GM21390 (cell line): Measurements from ENCODE around the gene OPN4.
"Not testable (repeated sequence)": the region's sequence is repeated elsewhere in the genome, so short reads cannot be mapped to it uniquely, and the experiment has no call there.

ENCODE experiments used
- ATAC-seq: cut with Tn5 transposase; IDR thresholded peaks from one replicate; pipeline ENCODE4 v1.9.1; 2021; ENCODE audit not compliant: unreplicated experiment

The OPN4 gene, protein sequence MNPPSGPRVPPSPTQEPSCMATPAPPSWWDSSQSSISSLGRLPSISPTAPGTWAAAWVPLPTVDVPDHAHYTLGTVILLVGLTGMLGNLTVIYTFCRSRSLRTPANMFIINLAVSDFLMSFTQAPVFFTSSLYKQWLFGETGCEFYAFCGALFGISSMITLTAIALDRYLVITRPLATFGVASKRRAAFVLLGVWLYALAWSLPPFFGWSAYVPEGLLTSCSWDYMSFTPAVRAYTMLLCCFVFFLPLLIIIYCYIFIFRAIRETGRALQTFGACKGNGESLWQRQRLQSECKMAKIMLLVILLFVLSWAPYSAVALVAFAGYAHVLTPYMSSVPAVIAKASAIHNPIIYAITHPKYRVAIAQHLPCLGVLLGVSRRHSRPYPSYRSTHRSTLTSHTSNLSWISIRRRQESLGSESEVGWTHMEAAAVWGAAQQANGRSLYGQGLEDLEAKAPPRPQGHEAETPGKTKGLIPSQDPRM

DNA sequence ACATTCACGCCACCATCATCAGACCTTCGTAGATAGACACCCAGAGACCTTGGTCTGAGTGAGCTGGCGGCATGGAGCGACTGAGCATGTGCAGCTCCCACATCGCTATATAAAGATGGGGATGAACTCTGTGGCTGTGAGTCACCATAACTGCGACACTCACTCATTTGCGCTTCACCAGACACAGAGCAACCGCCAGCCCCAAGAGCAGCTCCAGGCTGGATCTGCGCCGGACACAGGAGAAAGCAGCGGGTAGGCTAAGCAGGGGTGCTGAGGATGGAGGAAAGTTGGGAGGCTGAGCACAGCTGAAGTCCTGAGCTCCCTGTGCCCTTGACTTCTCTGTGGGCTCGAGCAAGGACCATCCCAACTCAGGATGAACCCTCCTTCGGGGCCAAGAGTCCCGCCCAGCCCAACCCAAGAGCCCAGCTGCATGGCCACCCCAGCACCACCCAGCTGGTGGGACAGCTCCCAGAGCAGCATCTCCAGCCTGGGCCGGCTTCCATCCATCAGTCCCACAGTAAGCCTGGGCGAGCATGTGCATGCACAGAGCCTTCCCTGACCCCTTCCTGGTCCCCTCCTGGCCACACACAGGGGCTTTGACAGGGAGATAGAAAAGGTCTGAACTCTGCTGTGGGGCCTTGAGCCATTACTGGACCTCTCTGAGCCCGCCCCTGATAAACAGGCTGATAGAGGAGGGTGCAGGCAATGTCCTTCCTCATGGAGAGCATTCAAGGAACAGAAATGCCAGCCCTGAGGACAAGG is at the start of gene OPN4:
TSS of gene OPN4 (plus strand) at position 137 of the 762 bp plus-strand sequence. CDS start at position 374, 237 bp downstream.
- no peak for ATAC-seq

DNA sequence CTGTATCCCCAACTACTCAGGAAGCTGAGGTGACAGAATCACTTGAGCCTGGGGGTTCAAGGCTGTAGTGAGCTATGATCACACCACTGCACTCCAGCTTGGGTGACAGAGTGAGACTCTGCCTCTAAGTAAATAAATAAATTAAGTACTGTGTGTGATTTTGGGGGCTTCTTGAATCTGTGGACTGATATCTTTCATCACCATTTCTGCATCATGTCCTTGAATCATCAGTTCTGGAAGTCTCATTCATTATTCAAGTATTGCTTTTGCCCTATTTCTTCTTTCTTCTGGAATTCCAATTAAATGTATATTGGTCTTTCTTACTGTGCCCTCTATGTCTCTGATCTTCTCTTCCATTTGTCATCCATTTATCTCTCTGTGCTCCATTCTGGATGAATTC is 46.7 kb upstream of the OPN4 start:
- ATAC-seq, result no peak

DNA sequence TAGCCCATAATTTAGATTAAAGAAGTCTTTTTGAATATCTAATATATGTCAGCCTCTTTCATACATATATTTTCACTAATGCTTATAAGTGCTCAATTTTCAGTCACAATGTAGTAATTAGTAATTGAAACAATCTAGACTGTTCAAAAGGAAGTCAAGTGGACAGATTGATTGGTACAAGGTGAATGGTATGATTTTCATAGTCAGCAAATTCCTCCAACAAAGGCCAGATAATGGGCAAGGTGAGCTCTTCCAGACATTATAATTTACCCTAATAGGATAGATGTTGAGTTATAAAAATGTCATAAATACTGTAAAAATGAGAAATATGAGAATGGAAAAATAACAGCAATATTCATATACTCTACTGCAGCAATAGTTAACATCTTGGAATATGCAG is 44.4 kb upstream of the OPN4 start:
- ATAC-seq, result no peak

DNA sequence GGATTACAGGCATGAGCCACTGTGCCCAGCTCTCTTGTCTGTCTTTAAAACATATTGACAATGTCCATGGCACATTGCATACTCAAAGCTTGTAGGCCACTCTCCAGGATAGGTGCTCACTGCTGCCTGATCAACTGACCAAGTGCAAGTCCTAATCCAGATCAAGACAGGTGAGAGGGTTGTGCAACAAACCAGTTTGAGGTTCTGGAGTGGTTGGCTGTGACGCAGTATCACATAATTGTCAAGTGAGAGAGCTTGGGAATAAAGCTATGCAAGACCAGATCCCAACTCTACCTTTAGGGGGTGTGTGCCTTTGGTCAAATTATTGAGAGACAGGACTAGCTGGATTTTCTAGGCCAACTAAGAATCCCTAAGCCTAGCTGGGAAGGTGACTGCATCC is 43.0 kb upstream of the OPN4 start:
- no peak for ATAC-seq

DNA sequence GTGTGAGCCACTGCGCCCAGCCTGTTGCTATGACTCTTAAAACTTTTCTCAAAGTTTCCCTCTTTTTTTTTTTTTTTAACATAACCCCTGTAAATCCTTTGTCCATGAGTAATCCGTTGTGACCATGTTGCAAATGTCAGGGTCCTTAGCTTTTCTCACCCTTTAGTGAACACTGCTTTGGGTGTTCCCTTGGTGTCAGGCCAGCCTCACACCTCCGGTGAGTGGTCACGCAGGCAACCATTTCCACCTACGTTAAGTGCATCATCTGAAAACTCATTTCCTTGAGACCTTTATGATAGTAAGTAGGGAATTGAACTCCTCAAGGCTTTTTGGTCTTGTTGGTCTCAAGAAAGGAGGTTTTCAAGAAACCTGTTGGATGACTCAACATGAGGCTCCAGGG is 41.3 kb upstream of the OPN4 start:
- no peak for ATAC-seq

DNA sequence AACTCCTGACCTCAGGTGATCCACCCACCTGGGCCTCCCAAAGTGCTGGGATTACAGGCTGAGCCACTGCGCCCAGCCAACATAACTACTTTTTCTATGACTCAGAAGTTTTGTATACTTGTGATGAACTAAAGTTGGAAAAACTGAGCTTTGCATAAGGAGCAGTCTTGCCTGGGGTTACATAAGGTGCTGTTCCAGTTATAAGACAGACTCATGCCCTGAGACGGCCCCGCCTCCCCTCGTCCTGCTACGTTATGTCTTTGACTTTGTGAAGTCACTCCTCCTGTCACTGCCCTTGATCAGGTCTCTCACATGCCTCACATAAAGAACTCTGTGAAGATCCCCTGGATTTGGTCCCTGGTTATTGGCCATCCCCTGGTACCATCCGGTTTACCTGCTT is 40.4 kb upstream of the OPN4 start:
- ATAC-seq, result no peak

DNA sequence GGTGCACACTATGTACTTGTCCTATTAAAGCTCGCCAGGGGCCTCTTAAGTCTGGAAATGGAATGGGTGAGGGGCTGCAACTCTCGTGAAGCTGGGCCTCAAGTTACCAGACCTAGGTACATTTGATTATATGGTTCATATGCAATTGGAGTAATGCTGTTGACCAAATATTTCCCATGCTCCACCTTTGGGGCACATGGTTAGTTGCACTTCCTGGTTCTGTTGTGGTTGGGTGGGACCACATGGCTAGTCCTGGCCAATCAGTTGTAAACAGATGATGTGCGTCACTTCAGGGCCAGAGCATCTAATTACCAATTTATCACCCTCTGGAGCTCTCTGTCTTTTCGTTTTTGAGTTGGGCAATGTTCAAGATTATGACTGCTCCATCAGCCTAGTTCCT is 39.5 kb upstream of the OPN4 start:
- ATAC-seq, result no peak

DNA sequence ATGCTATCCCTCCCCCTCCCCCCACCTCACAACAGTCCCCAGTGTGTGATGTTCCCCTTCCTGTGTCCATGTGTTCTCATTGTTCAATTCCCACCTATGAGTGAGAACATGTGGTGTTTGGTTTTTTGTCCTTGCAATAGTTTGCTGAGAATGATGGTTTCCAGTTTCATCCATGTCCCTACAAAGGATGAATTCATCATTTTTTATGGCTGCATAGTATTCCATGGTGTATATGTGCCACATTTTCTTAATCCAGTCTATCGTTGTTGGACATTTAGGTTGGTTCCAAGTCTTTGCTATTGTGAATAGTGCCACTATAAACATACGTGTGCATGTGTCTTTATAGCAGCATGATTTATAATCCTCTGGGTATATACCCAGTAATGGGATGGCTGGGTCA is 37.1 kb upstream of the OPN4 start:
- ATAC-seq, result not testable (repeated sequence)

DNA sequence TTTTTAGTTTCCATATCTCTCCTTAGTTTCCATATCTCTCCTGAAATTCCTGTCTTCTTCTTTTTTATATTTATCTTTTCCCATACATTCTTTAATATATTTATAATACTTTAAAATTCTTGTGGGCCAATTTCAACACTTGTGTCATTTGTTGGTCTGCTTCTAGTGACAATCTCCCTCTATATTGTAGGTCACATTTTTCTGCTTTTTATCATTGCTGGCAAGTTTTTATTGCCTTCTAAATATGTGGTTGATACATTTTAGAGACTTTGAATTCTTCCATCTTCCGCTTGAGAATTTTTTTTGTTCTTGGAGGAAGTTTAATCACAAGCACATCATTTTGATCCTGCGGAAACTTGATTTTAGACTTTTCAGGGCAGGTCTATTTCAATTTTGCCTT is 26.0 kb upstream of the OPN4 start:
- ATAC-seq, result no peak

DNA sequence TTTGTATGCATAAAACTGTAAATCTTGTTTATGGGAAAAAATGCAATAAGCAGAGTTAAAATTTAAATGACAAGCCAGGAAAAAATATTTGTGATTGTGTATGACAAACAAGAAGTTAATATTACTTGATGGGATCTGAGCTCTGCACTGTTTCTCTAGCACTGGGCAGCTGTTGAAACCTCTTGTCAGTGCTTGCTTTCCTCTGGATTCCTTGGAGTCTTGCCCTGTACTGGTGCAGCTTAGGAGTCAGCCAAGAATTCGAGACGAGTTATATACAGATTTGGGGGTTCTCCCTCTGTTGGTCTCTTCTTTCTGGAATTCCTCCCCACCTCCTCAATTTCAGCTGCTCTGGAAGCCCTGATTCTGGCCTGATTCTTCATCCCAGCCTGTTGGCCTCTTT is 24.3 kb upstream of the OPN4 start:
- ATAC-seq, result no peak

DNA sequence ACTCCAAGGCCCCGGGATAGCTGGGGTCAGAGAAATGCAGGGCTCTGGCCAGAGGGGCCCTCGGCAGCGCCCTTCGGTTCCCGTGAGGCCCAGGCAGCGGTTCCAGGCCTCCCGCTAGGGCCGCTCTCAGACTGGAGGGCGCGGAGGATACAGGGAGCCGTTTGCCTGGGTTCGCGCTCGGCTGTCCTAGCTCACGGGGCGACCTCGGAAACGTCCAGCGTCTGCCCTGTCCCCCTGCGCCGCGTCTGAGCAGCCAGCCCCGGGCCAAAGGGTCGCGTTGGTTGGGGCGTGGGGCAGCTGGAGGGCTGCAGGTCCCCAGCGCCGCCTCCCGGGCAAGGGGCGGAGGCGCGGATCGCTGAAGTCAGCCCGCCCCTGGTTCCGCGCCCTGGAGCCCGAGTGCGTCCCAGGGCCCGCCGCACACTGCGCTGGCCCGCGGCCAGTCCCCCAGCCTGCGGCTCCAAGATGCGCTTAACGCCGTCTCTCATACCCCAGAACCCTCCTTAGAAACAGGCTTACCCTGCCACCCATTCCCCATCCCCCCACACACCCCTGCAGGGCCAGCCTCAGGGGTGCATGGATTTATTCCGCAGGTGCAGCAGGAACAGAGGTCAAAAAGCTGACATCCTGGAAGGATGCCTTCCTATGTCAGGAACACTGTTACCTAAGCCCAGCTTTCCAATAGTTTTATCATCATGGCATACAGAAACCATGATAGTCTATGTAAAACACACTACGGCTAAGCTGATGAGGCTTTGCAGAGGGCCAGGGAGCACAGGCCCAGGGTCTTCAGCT is 22.1 kb upstream of the OPN4 start:
- no peak for ATAC-seq

DNA sequence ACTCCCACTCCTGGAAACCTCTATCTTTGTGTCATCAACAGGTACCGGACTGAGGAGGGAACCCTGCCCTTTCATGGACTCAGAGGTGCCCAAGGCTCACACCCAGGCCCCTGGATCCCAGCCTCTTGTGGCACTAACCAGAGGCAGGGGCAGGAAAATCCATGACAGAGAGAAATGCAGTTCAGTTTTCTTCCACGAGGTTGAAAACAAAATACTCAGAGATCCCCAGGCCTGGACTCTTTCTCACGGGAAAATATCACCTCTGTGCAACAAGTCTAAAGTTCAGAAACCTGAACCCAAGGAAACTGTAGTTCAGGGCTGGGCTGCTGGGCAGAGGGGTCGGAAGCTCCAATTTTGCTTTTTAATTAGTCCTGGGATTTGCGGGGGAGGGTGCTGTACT is 21.4 kb upstream of the OPN4 start:
- ATAC-seq, result no peak

DNA sequence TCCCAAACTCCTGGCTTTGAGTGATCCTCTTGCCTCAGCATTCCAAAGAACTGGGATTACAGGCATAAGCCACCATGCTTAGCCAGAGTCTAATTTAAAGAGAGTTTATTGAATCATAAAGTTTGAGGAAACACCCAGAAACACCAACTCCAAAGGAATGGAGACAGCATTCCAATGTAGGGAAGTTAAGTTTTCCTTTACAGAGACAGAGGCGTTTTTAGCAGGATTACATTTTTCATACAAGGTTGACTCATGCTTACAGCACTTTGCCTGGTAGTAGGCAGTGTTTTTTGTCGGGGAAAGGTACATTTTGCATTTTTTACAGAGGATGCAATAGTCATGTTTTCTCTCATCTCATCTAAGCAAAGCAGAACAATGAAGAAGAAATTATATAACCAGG is 18.9 kb upstream of the OPN4 start:
- ATAC-seq, result no peak

DNA sequence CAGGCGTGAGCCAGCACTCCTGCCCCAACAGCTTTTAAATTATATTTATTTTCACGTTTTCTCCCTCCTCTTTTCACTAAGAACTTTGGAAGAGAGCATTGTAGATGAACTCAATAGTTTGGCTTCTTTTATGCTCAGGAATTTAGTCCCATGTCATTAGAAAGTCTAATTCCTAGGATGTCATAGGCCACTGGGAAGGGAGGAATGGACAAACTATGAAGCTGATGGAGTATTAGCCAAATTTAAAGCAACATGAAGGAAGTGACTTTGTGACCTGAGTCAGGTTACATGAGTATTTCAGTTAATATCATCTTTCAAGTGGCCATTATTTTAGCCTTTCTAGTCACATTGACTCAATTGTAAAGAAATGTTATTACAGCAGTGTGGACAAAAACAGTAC is 18.0 kb upstream of the OPN4 start:
- ATAC-seq, result no peak

DNA sequence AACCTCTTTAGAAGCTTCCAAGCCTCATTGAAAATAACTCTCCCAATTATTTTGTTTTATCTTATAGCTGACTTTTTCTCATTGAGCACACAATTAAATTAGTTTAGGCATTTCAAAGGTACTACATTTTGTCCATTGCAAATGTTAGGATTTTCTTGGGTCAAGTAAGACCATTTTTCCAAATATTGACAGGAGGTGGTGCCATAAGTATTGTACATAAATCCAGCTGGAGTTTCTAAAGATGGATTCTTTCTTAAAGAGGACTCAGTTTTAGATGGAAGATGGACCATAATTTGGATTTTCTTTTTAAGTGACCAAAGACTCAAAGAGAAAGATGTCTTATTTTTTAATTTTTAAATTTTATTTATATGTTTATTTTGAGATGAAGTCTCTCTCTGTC is 12.3 kb upstream of the OPN4 start:
- ATAC-seq, result no peak

DNA sequence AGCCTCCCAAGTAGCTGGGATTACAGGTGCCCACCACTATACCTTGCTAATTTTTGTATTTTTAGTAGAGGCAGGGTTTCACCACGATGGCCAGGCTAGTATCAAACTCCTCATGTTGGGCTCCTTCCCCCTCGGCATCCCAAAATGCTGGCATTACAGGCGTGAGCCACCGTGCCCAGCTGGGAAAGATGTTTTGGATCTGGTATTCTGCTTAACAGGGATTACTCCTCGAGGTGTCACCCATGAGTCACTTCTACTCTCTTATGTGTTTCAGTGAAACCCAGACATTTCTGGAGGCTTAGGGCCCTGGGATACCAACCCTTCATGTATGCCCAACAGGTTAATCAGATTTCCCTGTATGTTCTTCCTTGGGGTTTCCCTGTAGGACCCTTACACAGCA is 11.8 kb upstream of the OPN4 start:
- ATAC-seq, result peak; percentile 14

DNA sequence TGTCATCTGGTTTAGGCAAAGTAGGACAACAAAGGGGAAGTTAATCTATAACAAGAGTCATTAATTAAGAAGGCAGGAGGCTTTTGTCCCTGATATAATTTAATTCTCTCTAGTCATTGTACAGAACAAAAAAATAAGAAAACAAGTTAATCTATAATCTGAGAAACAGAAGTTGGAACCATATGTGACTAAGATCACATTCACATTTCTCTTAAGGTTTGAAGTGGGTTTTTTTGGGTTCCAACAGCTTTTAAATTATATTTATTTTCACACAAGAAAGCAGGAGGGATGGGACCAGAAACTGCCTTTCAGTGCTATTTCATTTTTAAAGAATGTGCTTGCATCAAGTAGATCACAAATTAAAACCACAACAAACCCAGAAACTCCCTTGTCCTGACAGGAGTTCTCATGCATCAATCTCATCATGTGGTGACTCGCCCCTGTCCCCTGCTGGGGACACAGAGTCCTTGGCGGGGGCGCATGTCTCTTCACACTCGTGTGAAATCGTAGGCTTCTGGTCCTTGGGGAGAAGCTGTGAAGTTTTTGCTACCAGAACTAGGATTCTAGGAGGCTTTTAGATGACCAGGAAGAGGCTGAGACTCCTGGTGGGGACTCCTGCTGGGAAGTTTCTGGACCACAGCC is 10.1 kb upstream of the OPN4 start:
- no peak for ATAC-seq

DNA sequence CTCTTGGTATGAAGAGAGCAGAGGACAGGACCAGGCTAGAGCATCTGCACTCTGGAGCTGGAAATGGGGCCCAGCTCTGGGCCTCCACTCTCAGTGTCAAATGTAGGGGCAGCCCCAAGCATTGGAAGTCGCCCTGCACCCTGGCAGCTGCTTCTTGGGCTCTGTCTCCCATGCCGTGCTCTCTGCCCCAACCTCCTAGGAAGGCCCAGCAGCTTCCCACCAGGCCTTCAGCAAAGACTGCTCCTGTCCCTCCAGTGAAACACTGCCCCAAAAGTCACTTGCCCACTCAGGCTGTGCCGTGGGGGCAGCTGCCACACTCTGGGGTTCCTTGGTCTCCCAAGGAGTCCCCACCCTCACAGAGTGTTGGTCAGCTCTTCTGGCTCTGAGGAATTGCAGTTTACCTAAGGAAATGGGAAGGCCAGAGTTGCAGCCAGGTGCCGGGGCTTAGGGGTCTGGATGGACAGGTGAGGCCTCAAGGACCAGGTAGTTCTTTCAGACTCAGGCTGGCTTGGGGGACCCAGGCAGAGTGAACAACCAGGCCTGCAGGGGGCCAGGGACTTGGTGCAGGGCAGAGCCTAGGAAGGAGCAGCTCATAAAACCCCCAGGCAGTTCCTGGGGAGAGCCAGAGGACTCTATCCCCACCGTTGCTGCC is 9.4 kb upstream of the OPN4 start:
- no peak for ATAC-seq

DNA sequence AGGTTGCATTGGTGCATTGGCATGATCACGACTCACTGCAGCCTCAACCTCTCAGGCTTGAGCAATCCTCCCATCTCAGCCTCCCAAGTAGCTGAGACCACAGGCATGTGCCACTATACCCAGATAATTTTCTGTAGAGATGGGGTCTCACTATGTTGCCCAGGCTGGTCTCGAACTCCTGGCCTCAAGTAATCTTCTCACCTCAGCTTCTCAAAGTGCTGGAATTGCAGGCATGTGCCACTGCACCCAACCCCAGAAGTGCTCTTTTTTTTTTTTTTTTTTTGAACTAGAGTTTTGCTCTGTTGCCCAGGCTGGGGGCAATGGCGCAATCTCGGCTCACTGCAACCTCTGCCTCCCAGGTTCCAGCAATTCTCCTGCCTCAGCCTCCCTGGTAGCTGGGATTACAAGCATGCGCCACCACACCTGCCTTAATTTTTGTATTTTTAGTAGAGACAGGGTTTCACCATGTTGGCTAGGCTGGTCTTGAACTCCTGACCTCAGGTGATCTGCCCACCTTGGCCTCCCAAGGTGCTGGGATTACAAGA is 8.7 kb upstream of the OPN4 start:
- not testable (repeated sequence) for ATAC-seq

DNA sequence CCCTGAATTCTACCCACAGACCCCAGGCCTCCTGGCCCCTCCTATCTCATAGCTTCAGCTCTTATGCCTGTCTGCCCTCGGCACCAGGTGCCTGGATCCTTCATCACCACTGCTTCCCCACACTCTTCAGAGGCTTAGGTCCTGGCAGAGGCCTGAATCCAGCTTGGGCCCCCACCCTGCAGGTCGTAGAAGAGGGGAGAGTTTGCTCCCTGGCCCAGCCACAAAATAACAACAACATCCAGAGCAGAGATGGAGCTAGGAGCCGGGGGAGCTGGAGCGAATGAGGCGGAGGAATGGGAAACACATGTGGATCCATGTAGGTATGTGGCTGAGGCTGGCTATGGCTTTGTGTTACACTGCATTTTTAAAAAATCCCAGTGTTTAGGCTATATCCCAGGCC is 7.8 kb upstream of the OPN4 start:
- ATAC-seq, result no peak
